HG02938 (cell line): ENCODE results near the gene SELE.
"Not testable (repeated sequence)": the region's sequence is repeated elsewhere in the genome, so short reads cannot be mapped to it uniquely, and the experiment has no call there.

Experiments
- ATAC-seq: cut with Tn5 transposase; IDR thresholded peaks from one replicate; pipeline ENCODE4 v1.9.1; 2021; ENCODE audit warnings: mild to moderate bottlenecking, moderate library complexity; ENCODE audit not compliant: unreplicated experiment

SELE gene

GRCh38 chr1:169683661-169684060 lies 50.2 kb downstream of the SELE start:
- ATAC-seq: no peak

- not testable (repeated sequence) for ATAC-seq
Observed at GRCh38 chr1:169683168-169683567, 50.7 kb downstream of the SELE start.

- ATAC-seq: no peak
Observed at GRCh38 chr1:169682071-169682470, 51.8 kb downstream of the SELE start.

- ATAC-seq: peak; percentile 33
Observed at GRCh38 chr1:169681140-169681539, 52.7 kb downstream of the SELE start.

GRCh38 chr1:169680377-169681019 lies 53.4 kb downstream of the SELE start:
- ATAC-seq: peak; percentile 54

- no peak for ATAC-seq
Observed at GRCh38 chr1:169679692-169680091, 54.2 kb downstream of the SELE start.

GRCh38 chr1:169676001-169676400 lies 57.9 kb downstream of the SELE start:
- no peak for ATAC-seq
